HepG2 (cell line): ENCODE measurements around the gene BCAS3. TPM values are rescaled to one million over a fixed set of nuclear protein-coding genes. Genes with fewer than 3 reads are reported as not detected.

Experiments used
- ATAC-seq: fragments of 200-7000 bp; cut with Tn5 transposase; 3 replicates; pipeline ENCODE4 v1.9.1; 2020; ENCODE audit warnings: mild to moderate bottlenecking, moderate library complexity
- BruUV-seq: library from RNA; stranded (reverse); fragments of 400-500 nt; replicated peaks from 2 replicates; lab custom pipeline; 2021; lab: Mats Ljungman, UMichigan
- CTCF ChIA-PET: fragments of 300-600 bp; formaldehyde crosslinking; extraction: SDS; loops from one replicate; lab custom pipeline; 2021; ENCODE audit warnings: low total read pairs, inconsistent platforms, low intra/inter-chr PET ratio; lab: Yijun Ruan, JAX
- POLR2A ChIA-PET: fragments of 350-600 bp; sonication (Branson Sonifier 250); formaldehyde crosslinking; loops from one replicate; lab custom pipeline; 2020; ENCODE audit warnings: antibody characterized with exemption, inconsistent platforms; lab: Yijun Ruan, JAX
- DNase-seq: peaks from one replicate; pipeline ENCODE4 v3.0.0-alpha.2; 2015; ENCODE audit warnings: low spot score
- FAIRE-seq: peaks from 3 replicates; lab custom pipeline; 2011; peaks lifted over from hg19 to GRCh38; lab: Jason Lieb, UNC
- H2AFZ ChIP-seq: one replicate; pipeline ENCODE4 v1.6.1; 2011; ENCODE audit warnings: low read length, inconsistent platforms
- H3K27ac ChIP-seq: fragments of 300-600 bp; 3 replicates; pipeline ENCODE4 v1.8.0; 2011; ENCODE audit warnings: mixed run types, mild to moderate bottlenecking, mixed read lengths, low read length, inconsistent platforms; ENCODE audit not compliant: insufficient read depth; ENCODE audit errors: extremely low read length
- H3K27me3 ChIP-seq, 2 experiments: fragments of 200-600 bp in 1 of 2; 2 replicates in 1 of 2; 3 replicates in 1 of 2; pipeline versions ENCODE4 v1.6.0 to v1.8.0; 2011; ENCODE audit warnings: low read length in 2 of 2, mild to moderate bottlenecking in 2 of 2, moderate library complexity in 2 of 2, inconsistent platforms in 1 of 2; ENCODE audit not compliant: insufficient read depth in 2 of 2, control insufficient read depth in 1 of 2
- H3K36me3 ChIP-seq, 2 experiments: fragments of 200-600 bp in 1 of 2; replicated peaks in 1 of 2; 2 replicates in 1 of 2; 3 replicates in 1 of 2; pipeline versions ENCODE4 v1.5.1 to v1.8.0; 2011; ENCODE audit warnings: low read length in 2 of 2, inconsistent platforms in 1 of 2; ENCODE audit not compliant: insufficient read depth in 2 of 2, control insufficient read depth in 1 of 2
- H3K4me1 ChIP-seq: 2 replicates; pipeline ENCODE4 v1.5.1; 2012; ENCODE audit warnings: low read length, inconsistent platforms; ENCODE audit not compliant: insufficient read depth
- H3K4me2 ChIP-seq: 2 replicates; pipeline ENCODE4 v1.6.0; 2011; ENCODE audit warnings: low read depth, low read length, inconsistent platforms
- H3K4me3 ChIP-seq, 3 experiments: fragments of 200-600 bp in 1 of 3; sonication (generic), shearing (Covaris generic) in 1 of 3; replicated peaks in 1 of 3; 2 replicates each; pipeline ENCODE4 v1.5.1; 2011 to 2016; ENCODE audit warnings: low read length in 3 of 3, inconsistent platforms in 2 of 3, low read depth in 2 of 3, mild to moderate bottlenecking in 2 of 3, control low read depth in 1 of 3, mixed read lengths in 1 of 3; ENCODE audit not compliant: insufficient read depth in 1 of 3
- H3K79me2 ChIP-seq: one replicate; pipeline ENCODE4 v1.6.1; 2011; ENCODE audit warnings: low read length, inconsistent platforms; ENCODE audit not compliant: insufficient read depth
- H3K9ac ChIP-seq: 2 replicates; pipeline ENCODE4 v1.6.0; 2011; ENCODE audit warnings: mild to moderate bottlenecking, low read depth, low read length, inconsistent platforms; ENCODE audit not compliant: insufficient read depth
- H3K9me3 ChIP-seq: 2 replicates; pipeline ENCODE4 v1.5.1; 2012; ENCODE audit warnings: mild to moderate bottlenecking, low read length
- H4K20me1 ChIP-seq: 2 replicates; pipeline ENCODE4 v1.6.0; 2011; ENCODE audit warnings: inconsistent platforms, mild to moderate bottlenecking, low read length, moderate library complexity; ENCODE audit not compliant: insufficient read depth
- CEBPG ChIP-seq: IDR thresholded peaks from 2 replicates; pipeline ENCODE4 v1.6.1; 2016
- EHMT2 ChIP-seq: fragments of 200-600 bp; sonication (generic); IDR thresholded peaks from 2 replicates; pipeline ENCODE4 v1.7.0; 2017; ENCODE audit warnings: antibody characterized with exemption, low read depth, low read length, borderline replicate concordance
- FOSL2 ChIP-seq: sonication (generic); formaldehyde crosslinking; IDR thresholded peaks from 2 replicates; pipeline ENCODE4 v1.4.0; 2020; ENCODE audit warnings: missing genetic modification reagents
- HNRNPK ChIP-seq: fragments of 200-400 bp; formaldehyde crosslinking; IDR thresholded peaks from 2 replicates; pipeline ENCODE4 v1.6.1; 2018; ENCODE audit warnings: low read length, low read depth, moderate library complexity, mild to moderate bottlenecking; ENCODE audit not compliant: poor library complexity, severe bottlenecking
- KDM5B ChIP-seq: sonication (generic); formaldehyde crosslinking; IDR thresholded peaks from 2 replicates; pipeline ENCODE4 v1.4.0; 2020; ENCODE audit warnings: missing genetic modification reagents, mild to moderate bottlenecking, borderline replicate concordance
- PAX8 ChIP-seq: sonication (generic); formaldehyde crosslinking; IDR thresholded peaks from 2 replicates; pipeline ENCODE4 v1.8.0; 2022; ENCODE audit warnings: mild to moderate bottlenecking, missing genetic modification reagents, borderline replicate concordance
- RCOR2 ChIP-seq: IDR thresholded peaks from 2 replicates; pipeline ENCODE4 v1.6.1; 2016; ENCODE audit warnings: missing biosample characterization, missing genetic modification reagents
- ZFP41 ChIP-seq: sonication (generic); formaldehyde crosslinking; IDR thresholded peaks from 2 replicates; pipeline ENCODE4 v1.4.0; 2020; ENCODE audit warnings: mild to moderate bottlenecking, missing genetic modification reagents, borderline replicate concordance
- ZNF354B ChIP-seq: sonication (generic); formaldehyde crosslinking; IDR thresholded peaks from 2 replicates; pipeline ENCODE4 v1.8.0; 2022; ENCODE audit warnings: mild to moderate bottlenecking, missing genetic modification reagents
- WGBS: methylation state at CpG from one replicate; pipeline ENCODE4 v1.1.6; 2017; ENCODE audit warnings: low lambda C conversion rate; 5-methylcytosine and 5-hydroxymethylcytosine counted together
- in situ Hi-C: cut with HindIII; loops from 2 replicates; pipeline ENCODE4 v1.10.0; 2017; ENCODE audit warnings: low pct_unique_long_range_greater_than_20kb; ENCODE audit not compliant: extremely low pct_ligation_motif_present
- intact Hi-C: fragments of 100-400 bp; cut with micrococcal nuclease; formaldehyde crosslinking; loops from one replicate; pipeline ENCODE4 v1.10.0; 2022; ENCODE audit not compliant: unreplicated experiment
- polyA plus RNA-seq, 8 experiments: library from polyadenylated mRNA; depleted of rRNA in 3 of 8; stranded (reverse) in 7 of 8; unstranded in 1 of 8; fragments of >200 nt; fragmentation: Illumina TruSeq in 4 of 8; extraction: Trizol in 4 of 8; gene quantifications; 2 replicates each; pipeline versions ENCODE4 v1.2.1 to v1.2.3, GENCODE V29; 2011 to 2016; ENCODE audit warnings: low read depth in 4 of 8, missing spikeins in 1 of 8, mixed read lengths in 1 of 8; ENCODE audit not compliant: insufficient read depth in 1 of 8
- total RNA-seq, 5 experiments: library from RNA; depleted of rRNA; stranded (reverse); fragments of >200 nt; fragmentation: Illumina TruSeq; extraction: Trizol; gene quantifications; 2 replicates each; pipeline ENCODE4 v1.2.3, GENCODE V29; 2016; ENCODE audit warnings: low read depth in 1 of 5
- TF ChIP-seq, protein P1 (sequence below): sonication (generic); formaldehyde crosslinking; IDR thresholded peaks from 2 replicates; pipeline ENCODE4 v1.4.0; 2020; ENCODE audit warnings: mild to moderate bottlenecking, missing genetic modification reagents
- TF ChIP-seq, protein P2 (sequence below): sonication (generic); formaldehyde crosslinking; conservative IDR thresholded peaks from 2 replicates; pipeline ENCODE4 v1.4.0; 2020; ENCODE audit warnings: missing genetic modification reagents

The BCAS3 gene
- total and polyA plus RNA-seq, 2 of the 13 experiments (the other 11 are each of a cell fraction or from before 2014, with no cell fraction given) = 10.7 to 11.2 TPM

DNA sequence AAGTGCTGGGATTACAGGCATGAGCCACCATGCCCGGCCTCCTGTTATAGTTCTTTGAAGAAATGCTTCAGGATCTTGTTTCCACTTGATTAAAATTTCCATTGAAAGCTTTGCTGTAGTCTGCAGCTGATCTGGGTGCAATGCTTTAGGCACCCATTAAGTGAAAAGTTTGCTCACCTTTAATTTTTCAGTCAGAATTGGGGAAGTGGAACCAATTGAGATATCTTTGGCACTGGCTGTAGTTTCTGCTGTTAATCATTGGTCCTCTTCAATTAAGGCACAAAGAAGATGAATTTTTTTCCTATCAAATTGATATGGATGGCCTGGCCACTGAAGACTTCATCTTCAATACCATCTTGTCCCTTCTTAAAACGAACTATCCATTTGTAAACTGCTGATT lies 385.9 kb downstream of the BCAS3 start:
- Histone ChIP-seq H4K20me1 (no peaks in the 10 kb centered on the region), H3K79me2 (no peaks in the 10 kb centered on the region), H3K9ac (no peak overlapping the region), H2AFZ (no peak overlapping the region), H3K36me3 (no peaks in the 10 kb centered on the region), H3K4me1 (peaks cover 23% of the 10 kb centered on the region), H3K27ac (no peak overlapping the region)
- DNase-seq = no peak
- no TSS peak for BruUV-seq
- intact Hi-C loops = no loop called here
- CTCF ChIA-PET = no interaction called here
- ATAC-seq = no peak
- TF ChIP-seq, protein P1, sequence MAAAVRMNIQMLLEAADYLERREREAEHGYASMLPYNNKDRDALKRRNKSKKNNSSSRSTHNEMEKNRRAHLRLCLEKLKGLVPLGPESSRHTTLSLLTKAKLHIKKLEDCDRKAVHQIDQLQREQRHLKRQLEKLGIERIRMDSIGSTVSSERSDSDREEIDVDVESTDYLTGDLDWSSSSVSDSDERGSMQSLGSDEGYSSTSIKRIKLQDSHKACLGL (CRISPR knock-in tag) = no peak
- TF ChIP-seq HNRNPK = no peak
- TF ChIP-seq, all 625 proteins: peak for 0
- WGBS = 82% methylated on average over 2 of the region's 2 CpGs
- FAIRE-seq = no peak
- H3K27me3 ChIP-seq = no peaks in the 10 kb centered on the region
- in situ Hi-C loops = no loop called here
- no peak overlapping the region for H3K4me2 ChIP-seq
- POLR2A ChIA-PET = no interaction called here
- H3K4me3 ChIP-seq = no peak overlapping the region
- no peaks in the 10 kb centered on the region for H3K9me3 ChIP-seq

DNA sequence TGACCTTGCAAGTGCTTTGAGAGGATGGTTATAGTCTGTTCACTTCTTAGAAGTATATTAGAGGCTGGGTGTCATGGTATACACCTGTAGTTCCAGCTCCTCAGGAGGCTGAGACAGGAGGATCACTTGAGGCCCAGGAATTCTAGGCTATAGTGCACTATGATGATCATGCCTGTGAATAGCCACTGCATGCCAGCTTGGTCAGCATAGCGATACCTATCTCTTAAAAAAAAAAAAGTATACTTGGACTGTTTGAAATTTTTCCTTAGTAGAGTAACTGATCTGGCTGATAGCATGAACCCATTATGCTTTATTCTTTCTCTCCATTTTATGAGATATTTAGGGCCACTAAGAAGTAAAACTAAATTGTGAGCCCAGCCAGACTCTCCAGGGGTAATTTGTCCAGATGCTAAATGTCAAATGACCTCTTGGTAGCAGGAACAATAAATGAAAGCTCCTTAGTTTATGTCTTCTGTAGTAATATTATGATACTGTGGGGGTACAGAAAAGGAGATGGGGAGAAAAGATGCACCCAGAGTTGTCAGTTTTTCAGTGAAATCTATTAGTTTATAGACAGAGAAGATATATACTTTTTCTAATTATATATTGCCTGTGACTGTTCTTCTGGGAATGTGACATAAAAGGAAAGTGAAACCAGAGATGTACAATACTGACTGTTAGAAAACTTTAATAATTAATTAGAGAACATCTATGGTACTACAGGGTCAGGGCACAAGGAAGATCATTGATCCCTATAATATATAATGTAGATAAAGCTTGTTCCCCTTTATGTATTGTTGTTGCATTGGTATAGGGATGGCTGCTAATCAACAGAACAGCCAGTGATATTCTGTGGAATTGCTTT lies 386.7 kb downstream of the BCAS3 start:
- FAIRE-seq = no peak
- no peak overlapping the region for H3K4me3 ChIP-seq
- H3K9me3 ChIP-seq = no peaks in the 10 kb centered on the region
- no peak overlapping the region for H3K27ac ChIP-seq
- WGBS = 90% methylated on average over 1 of the region's 1 CpG
- intact Hi-C loops = loop anchor here (1.0 kb wide), 1 partner anchor 345 kb away; no protein-coding TSS in a partner anchor
- H3K4me1 ChIP-seq = peaks cover 23% of the 10 kb centered on the region
- no TSS peak for BruUV-seq
- POLR2A ChIA-PET = no interaction called here
- no peaks in the 10 kb centered on the region for H4K20me1 ChIP-seq
- ATAC-seq = no peak
- no peak for DNase-seq
- no peak for TF ChIP-seq RCOR2
- TF ChIP-seq ZFP41 (CRISPR knock-in tag) = no peak
- TF ChIP-seq, protein P2, sequence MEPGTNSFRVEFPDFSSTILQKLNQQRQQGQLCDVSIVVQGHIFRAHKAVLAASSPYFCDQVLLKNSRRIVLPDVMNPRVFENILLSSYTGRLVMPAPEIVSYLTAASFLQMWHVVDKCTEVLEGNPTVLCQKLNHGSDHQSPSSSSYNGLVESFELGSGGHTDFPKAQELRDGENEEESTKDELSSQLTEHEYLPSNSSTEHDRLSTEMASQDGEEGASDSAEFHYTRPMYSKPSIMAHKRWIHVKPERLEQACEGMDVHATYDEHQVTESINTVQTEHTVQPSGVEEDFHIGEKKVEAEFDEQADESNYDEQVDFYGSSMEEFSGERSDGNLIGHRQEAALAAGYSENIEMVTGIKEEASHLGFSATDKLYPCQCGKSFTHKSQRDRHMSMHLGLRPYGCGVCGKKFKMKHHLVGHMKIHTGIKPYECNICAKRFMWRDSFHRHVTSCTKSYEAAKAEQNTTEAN (CRISPR knock-in tag) = no peak
- TF ChIP-seq CEBPG (CRISPR knock-in tag) = no peak
- TF ChIP-seq PAX8 (CRISPR knock-in tag) = no peak
- no peak for TF ChIP-seq KDM5B (CRISPR knock-in tag)
- TF ChIP-seq FOSL2 = no peak
- no peak for TF ChIP-seq ZNF354B
- no peak for TF ChIP-seq EHMT2
- no peak overlapping the region for H2AFZ ChIP-seq
- in situ Hi-C loops = no loop called here
- no peaks in the 10 kb centered on the region for H3K36me3 ChIP-seq
- no peak overlapping the region for H3K4me2 ChIP-seq
- H3K9ac ChIP-seq = no peak overlapping the region
- no peaks in the 10 kb centered on the region for H3K79me2 ChIP-seq
- CTCF ChIA-PET = no interaction called here
- H3K27me3 ChIP-seq = no peaks in the 10 kb centered on the region
